GM19240 (cell line): Measurements from ENCODE around the gene LRP1B.

Experiments
- DNase-seq: peaks from one replicate; pipeline ENCODE4 v3.0.0; 2011; ENCODE audit warnings: low spot score; ENCODE audit not compliant: insufficient read length

The LRP1B gene

DNA sequence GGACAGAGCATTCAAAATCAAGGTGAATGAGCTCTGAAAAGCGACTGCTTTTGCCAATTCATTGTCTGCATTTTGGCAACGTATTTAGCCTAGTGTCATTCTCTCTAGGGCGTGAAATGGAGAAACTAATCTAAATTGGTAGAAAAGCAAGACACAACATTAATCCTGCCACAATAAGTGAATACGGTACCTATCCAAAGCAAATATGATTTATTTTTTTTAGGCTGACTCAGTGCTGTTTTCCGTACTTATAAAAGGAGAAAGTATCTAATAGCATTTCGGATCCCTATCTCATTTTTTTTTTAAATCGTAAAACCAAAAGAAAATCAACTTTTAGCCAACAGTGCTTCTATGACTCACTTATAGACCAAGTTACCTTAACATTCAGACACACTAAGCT lies 672.5 kb downstream of the LRP1B start:
- no peak for DNase-seq

GRCh38 chr2:141455877-141456276 lies 674.9 kb downstream of the LRP1B start:
- no peak for DNase-seq

GRCh38 chr2:141455211-141455826 lies 675.5 kb downstream of the LRP1B start:
- no peak for DNase-seq

DNA sequence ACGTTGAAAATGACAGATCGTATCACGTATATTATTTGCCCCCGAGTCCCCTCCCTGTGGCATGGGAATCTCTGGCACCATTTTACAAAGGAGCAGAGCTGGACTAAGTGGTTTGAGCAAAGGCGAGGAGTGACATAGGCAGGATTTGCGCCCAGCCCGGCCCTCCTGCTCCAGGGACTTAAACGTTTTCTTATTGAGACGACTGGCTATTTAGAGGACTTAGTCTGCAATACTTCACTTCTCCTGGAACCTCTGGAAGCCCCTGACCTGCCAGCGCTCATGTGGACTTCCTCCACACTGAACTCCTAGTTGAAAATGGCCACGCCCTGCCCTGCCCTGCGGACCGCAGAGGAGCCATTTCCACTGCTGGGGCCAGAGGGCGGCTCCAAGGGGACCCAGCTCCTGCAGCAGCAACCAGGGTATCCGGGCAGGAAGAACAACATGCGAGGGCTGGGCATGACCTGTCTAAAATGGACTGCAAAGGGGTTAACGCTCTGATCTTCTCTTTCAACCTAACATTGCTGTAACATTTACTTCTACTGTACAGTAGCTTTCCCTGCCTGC lies 690.7 kb downstream of the LRP1B start:
- DNase-seq: no peak

- no peak for DNase-seq
Measured at GRCh38 chr2:141439524-141439923, 691.3 kb downstream of the LRP1B start.

GRCh38 chr2:141438536-141438935 lies 692.3 kb downstream of the LRP1B start:
- no peak for DNase-seq

DNA sequence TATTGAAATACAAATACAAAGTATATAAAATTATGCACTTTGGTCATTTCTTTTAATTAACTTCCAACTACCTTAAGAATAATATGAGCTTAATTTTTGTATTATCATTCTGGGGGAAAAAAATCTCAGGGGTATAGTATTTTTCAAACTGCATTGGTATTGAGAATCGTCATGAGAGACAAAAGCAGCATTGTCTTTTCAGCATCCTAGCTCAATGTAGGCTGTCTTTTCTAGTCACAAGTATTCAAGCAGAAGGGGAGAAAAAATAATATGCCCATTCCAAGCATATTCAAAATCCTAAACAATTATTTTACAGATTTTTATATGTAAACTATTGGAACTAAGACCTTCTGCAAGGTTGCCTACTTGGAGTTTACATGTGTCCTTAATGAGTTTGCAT lies 693.3 kb downstream of the LRP1B start:
- no peak for DNase-seq

GRCh38 chr2:141423124-141423523 lies 707.7 kb downstream of the LRP1B start:
- DNase-seq: no peak

GRCh38 chr2:141417246-141417797 lies 713.5 kb downstream of the LRP1B start:
- DNase-seq: no peak

- DNase-seq: no peak
Measured at GRCh38 chr2:141411419-141411818, 719.4 kb downstream of the LRP1B start.

- no peak for DNase-seq
Measured at GRCh38 chr2:141399270-141399669, 731.5 kb downstream of the LRP1B start.

DNA sequence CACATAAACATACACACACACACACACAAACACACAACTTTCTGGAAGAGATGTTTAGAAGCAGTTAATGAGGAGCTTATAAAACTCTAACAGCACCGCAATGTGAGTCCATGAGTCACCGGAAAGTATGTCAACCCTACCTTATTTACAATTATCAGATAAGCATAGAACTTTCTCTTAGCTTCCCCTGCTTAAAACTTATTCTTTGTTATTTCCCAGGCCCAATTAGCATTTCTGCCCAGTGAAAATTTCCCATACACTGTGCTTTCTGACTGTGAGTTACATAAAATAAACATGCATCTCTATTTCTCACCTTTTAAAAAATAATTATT lies 737.6 kb downstream of the LRP1B start:
- DNase-seq: no peak

GRCh38 chr2:141392517-141393213 lies 738.2 kb downstream of the LRP1B start:
- no peak for DNase-seq

- DNase-seq: no peak
Measured at GRCh38 chr2:141386168-141386567, 744.6 kb downstream of the LRP1B start.

DNA sequence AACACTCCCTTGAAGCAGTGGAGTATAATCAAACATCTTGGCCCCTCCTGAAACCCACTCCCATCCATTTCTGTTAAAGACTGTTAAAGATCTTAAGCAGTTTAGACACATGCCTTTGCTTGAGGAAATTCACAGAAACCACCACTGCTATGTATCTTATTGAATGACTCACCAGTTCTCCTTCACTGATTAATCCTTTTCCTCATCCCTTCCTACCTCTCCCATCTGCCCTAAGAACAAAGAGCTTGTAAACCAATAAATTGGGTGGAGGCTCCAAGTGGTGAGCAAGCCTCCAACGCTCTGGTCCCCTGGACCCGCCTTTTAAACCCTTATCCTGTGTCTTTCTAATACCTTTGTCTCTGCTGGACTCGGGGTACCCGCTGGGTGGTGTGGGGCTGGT lies 746.1 kb downstream of the LRP1B start:
- no peak for DNase-seq

- DNase-seq: no peak
Measured at GRCh38 chr2:141381946-141382345, 748.9 kb downstream of the LRP1B start.

- DNase-seq: no peak
Measured at GRCh38 chr2:141380008-141380979, 750.5 kb downstream of the LRP1B start.

DNA sequence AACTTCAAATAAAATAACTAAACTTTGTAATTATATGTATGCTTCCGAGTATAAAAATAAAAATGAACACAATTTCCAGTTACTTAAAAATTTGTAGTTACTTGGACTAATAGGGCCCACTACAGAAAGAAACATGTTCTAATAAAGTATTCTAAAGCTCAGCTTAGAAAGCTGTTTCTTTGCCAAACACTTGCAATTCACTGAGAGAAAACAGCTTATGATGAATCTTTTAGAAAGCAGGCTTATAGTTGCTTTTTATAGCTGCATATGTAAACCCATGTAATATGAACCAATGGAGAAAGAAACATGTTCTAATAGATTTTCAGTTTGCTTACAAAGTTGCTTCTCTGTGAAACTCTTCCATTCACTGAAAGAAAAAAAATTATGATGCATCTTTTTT lies 766.0 kb downstream of the LRP1B start:
- no peak for DNase-seq

GRCh38 chr2:141362311-141362710 lies 768.5 kb downstream of the LRP1B start:
- no peak for DNase-seq

DNA sequence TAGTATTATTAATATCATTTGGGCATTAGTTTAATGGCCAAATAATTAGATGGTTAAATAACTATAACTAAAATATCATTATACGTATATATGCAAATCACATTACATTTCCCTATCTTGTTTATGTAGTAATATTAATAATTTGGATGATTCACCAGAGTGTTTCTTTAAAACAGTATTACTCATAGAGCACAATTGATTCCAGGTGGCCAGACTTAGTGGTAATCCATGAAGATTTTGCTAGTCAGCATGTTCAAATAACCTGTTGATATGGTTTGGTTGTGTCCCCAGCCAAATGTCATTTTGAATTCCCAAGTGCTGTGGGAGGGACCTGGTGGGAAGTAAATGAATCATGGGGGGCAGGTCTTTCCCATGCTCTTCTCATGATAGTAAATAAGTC lies 782.3 kb downstream of the LRP1B start:
- DNase-seq: no peak

DNA sequence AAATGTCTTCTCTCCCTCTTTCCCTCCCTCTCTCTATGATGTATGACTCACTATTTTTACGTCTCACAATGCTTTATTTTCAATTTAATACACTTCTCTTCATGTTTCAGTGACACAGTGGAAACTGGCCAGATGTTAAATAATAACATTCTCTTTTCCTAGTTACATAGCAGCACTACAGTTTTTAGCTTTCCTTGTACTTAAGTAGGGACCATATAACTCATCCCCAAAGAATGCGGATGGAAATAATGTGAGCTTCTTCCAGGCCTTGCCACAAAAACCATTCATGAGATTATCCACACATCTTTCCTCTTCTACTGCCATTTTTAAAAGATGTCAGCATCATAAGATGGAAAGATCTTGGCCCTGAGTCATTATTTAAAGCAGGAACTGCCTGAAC lies 789.4 kb downstream of the LRP1B start:
- DNase-seq: no peak

- no peak for DNase-seq
Measured at GRCh38 chr2:141331127-141331526, 799.7 kb downstream of the LRP1B start.
